Fibroblast of lung (primary cell): ENCODE measurements around the gene NEMP2.
"Not testable (repeated sequence)": the region's sequence is repeated elsewhere in the genome, so short reads cannot be mapped to it uniquely, and the experiment has no call there.

ENCODE experiments used
- EZH2 ChIP-seq: IDR thresholded peaks from 2 replicates; pipeline ENCODE4 v1.5.1; 2012; ENCODE audit warnings: low read length, control low read depth, mild to moderate bottlenecking; ENCODE audit errors: missing control alignments
- TF ChIP-seq, protein P1 (sequence below), 2 donors: IDR thresholded peaks in 1 of 2; conservative IDR thresholded peaks in 1 of 2; 1 replicate in 1 of 2; 2 replicates in 1 of 2; pipeline ENCODE4 v1.5.1; 2011 to 2012; ENCODE audit warnings: low read length in 2 of 2, control low read depth in 1 of 2, inconsistent platforms in 1 of 2, low read depth in 1 of 2, mild to moderate bottlenecking in 1 of 2

DNA sequence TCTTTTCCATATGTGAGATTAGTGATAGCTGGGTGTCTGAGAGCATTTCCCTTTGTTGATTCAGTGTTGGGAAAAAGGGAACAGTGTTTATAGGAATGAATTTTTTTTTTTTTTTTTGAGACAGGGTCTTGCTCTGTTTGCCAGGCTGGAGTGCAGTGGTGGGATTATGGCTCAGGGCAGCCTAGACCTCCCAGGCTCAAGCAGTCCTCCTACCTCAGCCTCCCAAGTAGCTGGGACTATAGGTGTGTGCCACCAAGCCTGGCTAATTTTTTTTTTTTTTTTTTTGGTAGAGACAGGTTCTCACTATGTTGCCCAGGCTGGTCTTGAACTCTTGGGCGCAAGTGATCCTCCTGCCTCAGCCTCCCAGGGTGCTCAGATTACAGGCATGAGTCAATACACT is 66.2 kb downstream of the NEMP2 start:
- TF ChIP-seq, protein P1, sequence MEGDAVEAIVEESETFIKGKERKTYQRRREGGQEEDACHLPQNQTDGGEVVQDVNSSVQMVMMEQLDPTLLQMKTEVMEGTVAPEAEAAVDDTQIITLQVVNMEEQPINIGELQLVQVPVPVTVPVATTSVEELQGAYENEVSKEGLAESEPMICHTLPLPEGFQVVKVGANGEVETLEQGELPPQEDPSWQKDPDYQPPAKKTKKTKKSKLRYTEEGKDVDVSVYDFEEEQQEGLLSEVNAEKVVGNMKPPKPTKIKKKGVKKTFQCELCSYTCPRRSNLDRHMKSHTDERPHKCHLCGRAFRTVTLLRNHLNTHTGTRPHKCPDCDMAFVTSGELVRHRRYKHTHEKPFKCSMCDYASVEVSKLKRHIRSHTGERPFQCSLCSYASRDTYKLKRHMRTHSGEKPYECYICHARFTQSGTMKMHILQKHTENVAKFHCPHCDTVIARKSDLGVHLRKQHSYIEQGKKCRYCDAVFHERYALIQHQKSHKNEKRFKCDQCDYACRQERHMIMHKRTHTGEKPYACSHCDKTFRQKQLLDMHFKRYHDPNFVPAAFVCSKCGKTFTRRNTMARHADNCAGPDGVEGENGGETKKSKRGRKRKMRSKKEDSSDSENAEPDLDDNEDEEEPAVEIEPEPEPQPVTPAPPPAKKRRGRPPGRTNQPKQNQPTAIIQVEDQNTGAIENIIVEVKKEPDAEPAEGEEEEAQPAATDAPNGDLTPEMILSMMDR (conservative IDR thresholded peaks at IDR 0.05 in 1 of 2, IDR thresholded peaks at IDR 0.05 in 1 of 2; ENCODE audit: low read depth in 1 of 2, low read length in 2 of 2) = not testable (repeated sequence)
- not testable (repeated sequence) for TF ChIP-seq EZH2
